Skin epidermis (tissue), 12 donors: ENCODE data around the gene IL1RL2.
A peak's percentile ranks its signal among the peaks of the same experiment; 100 is the strongest.

ENCODE experiments used
- H3K27ac ChIP-seq, 21 experiments: fragments of 200-600 bp; sonication (generic) in 11 of 21; one replicate each; pipeline ENCODE4 v1.5.0; 2020; ENCODE audit warnings: mild to moderate bottlenecking in 3 of 21, inconsistent platforms in 2 of 21, moderate library complexity in 2 of 21
- H3K4me3 ChIP-seq, 7 experiments: fragments of 200-600 bp; sonication (generic) in 2 of 7; one replicate each; pipeline ENCODE4 v1.5.0; 2020; ENCODE audit warnings: inconsistent platforms in 2 of 7, mild to moderate bottlenecking in 2 of 7, moderate library complexity in 1 of 7

The IL1RL2 gene

DNA sequence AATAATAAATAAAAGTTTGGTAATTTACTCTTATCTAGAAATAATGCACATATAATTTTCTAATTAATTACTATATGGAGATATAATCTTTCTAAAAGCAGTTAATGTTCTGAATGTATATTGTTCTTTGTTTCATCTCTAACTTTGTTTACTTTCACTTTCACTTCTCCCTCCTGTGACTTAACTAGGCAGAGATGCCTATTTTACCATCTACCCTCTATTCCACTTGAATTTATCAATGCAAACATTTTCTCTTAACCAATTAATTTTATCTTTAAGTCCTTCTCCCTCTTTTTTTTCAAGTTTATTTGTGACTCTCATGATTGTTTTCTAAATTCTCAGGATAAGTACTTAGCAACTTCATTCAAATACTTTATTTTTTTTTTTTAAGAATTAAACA lies 69.5 kb downstream of the IL1RL2 start:
- Histone ChIP-seq H3K27ac (no peak overlapping the region), H3K4me3 (no peak overlapping the region)

DNA sequence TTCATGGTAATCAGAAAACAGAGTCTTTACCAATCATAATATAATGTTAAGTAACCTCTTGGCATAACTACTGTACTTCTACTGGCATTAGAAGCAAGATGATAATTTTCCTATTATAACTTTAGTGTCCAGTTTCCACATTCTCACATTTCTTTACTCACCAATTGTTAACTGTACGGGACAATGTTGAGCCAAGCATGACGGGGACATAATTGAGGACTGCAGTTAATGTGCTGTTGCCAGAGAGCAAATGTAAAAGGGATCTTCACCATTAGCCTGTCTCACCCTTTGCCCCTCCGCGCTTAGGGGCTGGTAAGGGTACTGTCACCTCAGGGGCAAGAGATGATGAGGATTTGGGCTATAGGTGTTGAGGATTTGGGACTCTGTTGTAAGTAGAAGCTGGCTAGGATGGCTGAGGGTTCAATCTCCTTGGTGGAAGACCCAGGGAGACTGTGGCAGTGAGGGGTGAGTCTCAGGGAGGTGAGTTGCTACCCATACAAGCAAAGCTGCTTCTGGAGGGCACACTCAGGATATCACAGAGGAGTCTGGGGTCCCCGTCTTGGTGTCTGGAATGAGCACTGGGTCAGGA lies 70.1 kb downstream of the IL1RL2 start:
- Histone ChIP-seq H3K4me3 (no peak overlapping the region), H3K27ac (no peak overlapping the region)

DNA sequence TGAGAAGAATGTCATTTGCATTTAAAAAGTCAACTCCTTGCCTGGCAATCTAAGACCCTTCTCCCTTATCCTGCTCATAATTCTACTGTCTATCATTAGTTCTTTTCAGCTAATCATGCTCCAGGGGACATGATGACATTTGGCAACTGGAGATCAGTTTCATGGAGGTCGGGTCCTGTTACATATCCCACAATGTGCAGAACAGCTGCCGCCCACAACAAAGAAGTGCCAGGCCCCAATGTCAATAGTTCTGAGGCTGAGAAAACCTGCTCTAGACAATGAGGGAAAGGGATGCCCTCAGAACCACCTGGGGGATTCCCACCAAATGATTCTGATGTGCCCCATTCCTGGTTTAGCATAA lies 71.2 kb downstream of the IL1RL2 start:
- Histone ChIP-seq H3K27ac (no peak overlapping the region), H3K4me3 (no peak overlapping the region)

DNA sequence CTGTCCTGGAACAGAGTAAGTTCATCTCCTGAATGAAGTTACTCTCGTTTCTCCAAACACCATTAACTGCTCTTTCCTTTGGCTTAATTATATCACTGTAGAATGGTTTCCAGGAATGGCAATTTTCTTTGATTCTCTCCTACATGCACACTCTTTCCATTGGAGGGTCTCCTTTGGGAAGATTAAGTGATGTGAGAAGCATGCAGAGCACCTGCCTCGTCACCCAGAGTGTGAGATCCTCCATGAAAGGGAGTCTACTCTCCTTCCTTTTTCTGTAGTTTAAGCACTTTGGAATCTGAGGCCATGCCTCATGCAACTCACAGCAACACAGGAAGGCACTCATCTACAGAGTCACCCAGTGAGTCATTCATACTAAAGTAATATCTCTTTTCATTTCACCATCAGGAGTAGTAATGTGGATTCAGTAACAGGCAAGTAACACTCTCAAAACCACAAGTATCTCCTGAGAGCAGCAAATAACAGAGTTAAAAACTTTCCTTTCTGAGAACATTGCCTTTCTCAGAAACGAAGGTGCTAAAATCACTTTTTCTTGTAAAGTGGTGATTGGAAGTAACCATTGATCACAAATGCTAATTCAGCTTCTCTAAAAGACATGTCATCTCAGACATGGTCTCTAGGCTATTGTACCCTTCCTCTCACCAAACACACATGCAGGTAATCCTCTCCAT lies 71.7 kb downstream of the IL1RL2 start:
- no peak overlapping the region for H3K27ac ChIP-seq
- H3K4me3 ChIP-seq, result no peak overlapping the region

DNA sequence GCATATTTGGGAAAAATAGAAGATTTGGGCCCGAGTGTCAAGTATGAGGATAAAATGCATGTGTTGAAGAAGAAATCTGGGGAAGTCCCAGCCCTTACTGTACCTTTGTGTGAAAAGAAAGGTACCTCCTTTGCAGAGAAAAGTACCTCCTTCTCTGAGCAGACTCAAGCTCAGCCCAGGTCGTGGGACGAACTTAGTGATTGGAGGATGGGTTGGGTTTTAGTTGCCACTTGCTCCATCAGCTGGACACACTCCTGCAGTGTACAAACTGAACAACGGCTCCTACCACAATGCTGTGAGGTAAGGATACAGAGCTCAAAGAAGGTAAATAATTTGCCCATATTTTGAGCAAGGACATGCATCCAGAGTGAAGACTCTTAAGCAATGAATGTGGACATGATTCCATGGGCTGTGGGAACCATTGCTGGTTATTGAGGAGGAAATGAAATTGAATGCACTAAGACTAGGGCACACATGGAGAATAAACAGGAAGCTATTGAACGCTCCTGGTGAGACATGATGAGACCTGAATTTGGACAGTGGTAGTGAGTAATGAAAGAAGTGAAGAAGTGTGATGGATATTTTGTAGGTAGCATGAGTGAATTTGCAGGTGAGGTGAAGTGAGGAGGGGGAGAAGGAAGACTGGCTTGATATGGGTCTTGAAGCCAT lies 74.8 kb downstream of the IL1RL2 start:
- H3K27ac ChIP-seq, result no peak overlapping the region
- no peak overlapping the region for H3K4me3 ChIP-seq

DNA sequence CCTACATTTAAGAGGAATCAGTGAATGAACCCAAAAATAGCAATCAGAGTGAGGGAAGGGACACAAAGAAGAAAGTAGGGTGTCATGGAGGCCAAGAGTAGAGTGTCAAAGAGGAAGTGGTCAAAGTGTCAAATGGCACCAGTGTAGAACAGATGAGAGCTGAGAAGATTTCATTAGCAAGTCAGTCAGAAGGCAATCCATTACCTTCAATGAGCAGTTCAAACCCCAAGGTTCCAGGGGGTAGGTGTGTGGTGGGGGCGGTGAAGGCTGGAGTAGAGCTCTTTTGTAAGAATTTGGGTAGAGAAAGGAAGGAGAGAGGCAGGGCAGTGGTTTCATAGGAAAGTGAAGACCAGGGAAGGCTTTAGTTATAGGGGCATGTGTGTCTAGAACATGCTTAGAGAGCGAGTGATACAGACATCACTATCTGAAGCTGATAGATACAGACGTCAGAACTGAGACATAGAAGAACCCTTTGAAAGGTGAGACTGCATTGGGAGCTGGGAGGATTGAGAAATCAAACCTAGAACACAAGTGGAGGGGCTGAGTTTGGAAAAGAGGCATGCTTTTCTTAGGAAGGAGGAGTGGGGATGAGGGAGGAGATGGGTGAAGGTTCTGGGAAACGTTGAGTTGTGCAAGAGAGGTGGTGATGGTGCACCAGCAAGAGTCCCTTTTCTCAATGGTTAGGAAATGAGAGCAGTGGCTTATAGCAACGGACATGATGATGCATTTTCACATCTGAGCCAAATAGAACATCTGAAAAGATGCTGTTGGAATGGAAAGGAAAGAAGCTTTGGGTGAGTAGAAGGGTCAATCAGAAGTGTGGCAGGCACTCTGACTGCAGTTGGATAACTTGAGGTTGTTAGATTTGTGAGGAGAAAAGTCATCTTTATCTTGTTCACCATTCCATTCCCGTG lies 75.7 kb downstream of the IL1RL2 start:
- Histone ChIP-seq H3K27ac (no peak overlapping the region), H3K4me3 (no peak overlapping the region)

DNA sequence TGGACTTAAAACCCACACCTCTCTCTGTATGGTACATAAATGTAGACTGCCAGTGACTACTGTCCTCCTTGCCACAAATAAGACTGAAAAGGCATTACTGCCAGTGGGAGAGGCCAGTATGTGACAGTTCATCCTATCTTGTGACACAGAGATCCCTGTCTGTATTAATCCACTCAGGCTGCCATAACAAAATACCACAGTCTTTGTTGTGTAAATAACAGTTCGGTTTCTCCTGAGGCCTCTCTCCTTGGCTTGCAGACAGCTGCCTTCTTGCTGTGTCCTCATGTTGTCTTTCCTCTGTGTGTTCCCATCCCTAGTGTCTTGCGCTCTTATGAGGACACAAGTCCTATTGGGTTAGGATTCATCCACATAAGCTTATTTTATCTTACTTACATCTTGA lies 78.1 kb downstream of the IL1RL2 start:
- H3K4me3 ChIP-seq, result no peak overlapping the region
- H3K27ac ChIP-seq, result no peak overlapping the region

DNA sequence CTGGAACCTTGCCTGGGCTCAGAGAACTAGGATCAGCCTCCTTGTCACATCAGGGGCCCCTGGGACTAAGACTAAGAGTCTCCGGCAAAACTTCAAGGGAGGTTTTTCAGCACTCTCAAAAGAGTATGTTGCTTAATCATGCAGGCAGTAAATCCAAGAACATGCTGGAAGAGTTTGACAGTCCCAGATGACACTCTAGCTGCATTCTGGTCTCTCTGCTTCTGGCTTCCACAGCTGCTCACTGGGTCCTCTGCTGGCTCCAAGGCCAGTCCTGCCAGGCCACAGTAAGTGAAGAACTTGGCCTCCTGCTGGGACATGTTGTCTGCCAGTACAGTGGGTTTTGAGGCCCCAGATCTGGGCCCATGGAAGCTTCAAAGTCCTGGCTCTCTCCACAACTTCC lies 79.4 kb downstream of the IL1RL2 start:
- Histone ChIP-seq H3K4me3 (no peak overlapping the region), H3K27ac (no peak overlapping the region)

DNA sequence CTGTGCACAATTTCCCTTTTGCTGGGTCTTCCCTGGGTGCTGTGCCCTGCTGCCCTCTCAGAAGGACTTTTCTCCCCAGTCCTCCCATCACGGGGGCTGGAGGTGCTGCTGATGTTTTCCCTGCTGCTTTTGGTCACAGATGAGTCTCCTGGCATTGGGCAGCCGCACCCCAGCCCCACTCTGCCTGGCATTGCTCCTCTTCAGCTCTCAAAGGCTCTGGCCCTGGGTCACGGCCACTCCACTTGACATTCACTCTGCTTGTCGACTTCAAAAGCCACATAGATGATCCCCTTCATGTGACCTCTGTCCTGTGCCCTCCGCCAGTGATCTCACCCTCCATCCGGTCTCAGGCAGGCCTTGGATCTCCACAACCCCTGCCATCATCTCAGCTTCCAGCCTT lies 81.0 kb downstream of the IL1RL2 start:
- no peak overlapping the region for H3K27ac ChIP-seq
- no peak overlapping the region for H3K4me3 ChIP-seq

DNA sequence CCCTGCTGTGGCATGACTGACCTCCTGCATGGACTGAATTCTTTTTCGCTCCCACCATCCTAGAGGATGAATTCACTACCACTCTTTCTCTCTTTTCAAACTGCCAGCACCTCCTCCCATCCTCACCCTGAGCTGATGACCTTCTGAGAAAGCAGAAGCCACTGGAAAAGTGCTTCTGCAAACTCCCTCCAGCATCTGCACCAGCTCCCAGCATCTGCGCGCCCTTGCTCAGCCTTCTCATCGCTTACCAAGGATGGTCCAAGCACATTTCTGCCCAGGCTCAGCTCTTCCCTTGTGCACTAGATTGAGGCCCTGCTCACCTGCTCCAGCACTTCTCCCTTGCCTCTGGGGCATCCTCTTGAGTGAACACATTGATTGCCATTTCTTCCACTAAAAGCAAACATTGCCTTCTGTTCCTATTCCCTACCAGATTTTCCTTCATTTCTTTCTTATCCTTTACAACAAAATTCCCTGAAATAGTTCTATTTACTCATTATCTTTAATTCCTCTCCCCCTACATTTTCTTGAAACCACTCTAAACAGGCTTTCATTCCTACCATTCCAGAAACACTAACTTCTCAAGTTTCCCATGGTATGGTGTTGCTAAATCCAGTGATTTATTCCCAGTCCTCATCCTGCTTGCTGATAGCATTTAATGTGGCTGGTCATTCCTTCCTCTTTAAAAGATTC lies 81.8 kb downstream of the IL1RL2 start:
- Histone ChIP-seq H3K27ac (peak overlapping the region in 3 of 21 experiments; percentile 21 to 52 (median 29)), H3K4me3 (no peak overlapping the region)

DNA sequence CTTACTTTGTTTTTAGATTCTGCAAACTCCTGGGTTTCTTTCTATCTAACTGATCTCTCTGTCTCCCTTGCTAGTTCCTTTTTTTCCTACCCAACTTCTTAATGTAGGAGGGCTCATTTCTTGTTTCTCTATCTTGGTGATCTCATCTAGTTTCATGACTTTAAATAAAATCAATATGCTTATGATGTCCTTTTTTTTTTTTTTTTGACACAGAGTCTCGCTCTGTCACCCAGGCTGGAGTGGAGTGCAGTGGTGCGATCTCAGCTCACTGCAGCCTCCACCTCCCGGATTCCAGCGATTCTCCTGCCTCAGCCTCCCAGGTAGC lies 82.3 kb downstream of the IL1RL2 start:
- Histone ChIP-seq H3K4me3 (no peak overlapping the region), H3K27ac (peak overlapping the region in 3 of 21 experiments; percentile 21 to 47 (median 36))

DNA sequence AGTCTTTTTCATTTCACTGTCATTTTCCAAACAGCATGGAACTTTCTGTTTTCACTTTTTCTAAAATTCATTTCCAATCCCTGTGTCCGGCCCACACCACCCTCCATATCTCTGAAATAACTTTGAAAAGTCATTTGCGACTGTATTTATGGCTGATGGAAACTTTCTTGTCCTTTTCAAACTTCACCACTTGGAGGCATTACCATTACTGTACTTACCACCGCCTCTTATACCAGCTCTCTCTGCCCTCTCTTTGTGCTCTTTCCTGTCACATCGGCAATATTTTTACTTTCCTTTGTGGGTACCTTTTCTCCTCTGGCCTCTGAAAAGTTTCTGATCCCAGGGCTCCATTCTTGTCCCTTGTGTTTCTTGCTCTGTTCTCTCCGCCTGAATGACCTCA lies 85.0 kb downstream of the IL1RL2 start:
- Histone ChIP-seq H3K4me3 (no peak overlapping the region), H3K27ac (peak overlapping the region in 1 of 21 experiments; percentile 7)

DNA sequence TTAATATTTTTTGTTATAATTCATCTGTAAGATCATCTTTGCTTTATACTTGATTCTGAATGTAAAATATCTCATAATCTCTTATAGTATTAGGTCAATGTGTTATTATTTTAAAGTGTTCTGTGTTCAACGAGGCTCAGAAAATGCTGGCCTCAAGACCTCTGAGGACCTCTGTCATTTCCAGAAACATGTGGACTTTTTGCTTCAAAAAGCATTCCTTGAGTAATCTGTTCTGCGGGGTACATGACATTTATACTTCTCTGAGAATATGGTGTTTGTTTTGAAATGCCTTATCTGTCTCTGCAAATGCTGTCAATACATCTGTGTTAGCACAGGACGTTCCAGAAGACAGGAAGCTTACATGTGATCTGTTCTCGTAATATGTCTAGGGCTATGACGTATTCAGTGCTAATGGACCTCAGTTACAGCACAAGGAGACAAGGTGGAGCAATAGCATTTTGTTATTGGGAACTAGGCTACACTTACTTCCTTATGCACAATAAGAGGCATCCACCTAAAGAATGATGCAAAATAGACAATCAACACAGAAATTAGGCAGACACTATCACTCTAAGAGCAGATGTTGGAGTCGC lies 86.9 kb downstream of the IL1RL2 start:
- no peak overlapping the region for H3K4me3 ChIP-seq
- no peak overlapping the region for H3K27ac ChIP-seq

DNA sequence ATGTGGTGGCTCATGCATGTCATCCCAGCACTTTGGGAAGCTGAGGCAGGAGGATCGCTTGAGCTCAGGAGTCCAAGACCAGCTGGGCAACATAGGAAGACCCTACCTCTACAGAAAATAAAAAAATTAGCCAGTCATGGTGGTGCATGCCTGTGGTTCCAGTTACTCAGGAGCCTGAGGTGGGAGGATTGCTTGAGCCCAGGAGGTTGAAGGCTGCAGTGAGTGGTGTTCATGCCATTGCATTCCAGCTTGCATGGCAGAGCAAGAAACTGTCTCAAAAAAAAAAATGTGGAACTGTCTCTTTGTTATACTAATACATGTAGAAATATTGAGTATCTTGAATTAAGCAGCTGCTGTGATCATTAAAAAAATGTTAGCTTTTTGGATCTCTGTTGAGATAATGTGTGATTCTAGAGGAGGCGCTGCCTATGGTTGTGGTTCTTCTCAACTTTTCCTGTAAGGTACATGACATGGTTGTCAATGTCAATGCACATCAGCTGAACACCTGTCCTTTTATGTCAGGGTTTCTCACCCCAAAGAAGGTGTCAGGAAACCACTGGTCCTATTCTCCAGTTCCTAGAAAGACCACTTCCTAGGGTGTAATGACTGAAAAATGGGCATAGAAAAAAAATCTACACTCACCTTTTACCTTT lies 89.9 kb downstream of the IL1RL2 start:
- no peak overlapping the region for H3K4me3 ChIP-seq

DNA sequence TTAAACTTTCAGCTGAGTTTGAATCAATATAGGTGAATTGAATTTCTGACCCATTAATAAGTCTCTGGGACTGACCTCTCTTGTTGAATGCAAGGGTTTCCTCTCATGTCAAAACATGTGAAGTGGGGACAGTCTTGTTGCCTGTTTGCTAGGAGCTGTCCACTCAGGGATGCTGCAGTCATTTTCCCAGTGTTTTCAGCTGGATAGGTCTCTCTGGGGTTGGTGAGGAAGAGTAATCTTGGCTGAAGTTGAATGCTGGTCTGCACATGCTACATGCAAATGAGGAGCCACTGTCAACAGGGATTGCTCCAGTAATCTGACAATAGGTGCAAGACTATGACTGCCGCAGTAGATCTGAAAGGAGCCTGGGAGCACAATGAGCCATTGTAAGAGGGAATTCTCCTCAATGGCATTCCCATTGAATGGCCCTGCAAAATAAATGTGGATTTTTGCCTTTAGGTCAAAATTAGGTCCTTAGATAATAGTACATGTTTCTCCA lies 90.4 kb downstream of the IL1RL2 start:
- H3K4me3 ChIP-seq, result no peak overlapping the region

More for the DNA sequence above, 89.9 kb downstream of the IL1RL2 start:
- no peak overlapping the region for H3K27ac ChIP-seq

DNA sequence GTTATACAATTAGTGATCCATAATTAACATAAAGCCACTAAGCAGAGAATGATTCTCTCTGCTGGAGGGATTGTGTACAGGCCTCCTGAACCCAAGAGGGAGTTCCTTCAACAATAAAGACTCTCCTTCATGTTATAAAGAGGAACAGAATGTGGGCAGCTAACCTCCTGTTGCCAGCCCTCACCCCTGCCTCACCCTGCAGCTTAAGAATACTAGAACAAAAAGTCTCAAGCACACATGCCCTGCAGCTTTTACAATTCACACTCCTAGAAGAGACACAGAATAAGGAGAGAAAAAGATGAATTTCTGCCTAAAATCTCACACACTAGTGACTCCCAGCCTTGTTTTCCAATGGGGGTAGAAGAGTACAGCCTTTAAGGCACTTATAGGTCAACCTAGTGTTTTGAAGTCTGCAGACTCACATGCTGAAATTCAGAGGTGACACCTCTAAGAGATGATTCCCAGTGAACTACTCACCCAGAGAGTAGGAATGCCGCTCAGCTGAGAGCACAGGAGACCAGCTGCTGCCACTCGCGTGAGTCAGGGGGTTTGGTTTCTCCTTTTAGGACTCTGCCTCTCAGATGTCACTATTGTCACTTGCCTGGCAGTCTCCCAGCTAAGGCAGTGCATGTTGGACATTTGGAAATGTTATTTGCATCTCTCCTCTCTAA lies 92.0 kb downstream of the IL1RL2 start:
- H3K27ac ChIP-seq, result no peak overlapping the region
- no peak overlapping the region for H3K4me3 ChIP-seq

More for the DNA sequence above, 90.4 kb downstream of the IL1RL2 start:
- H3K27ac ChIP-seq, result no peak overlapping the region

DNA sequence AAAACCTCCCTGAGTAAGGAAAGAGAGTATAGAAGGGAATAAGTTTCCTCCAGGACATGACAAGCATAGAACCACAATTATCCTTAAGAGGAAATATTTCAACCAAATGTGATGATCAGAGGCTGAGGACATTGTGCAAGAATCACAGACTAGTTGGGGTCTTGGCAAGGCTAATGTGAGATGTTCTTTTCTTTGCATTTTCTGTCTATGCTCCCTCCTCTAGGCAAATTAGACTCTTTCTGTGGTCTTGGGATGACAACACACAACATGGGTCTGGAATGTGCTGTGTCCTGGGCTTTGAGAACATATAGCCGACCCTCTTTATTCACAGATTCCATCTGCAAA lies 92.5 kb downstream of the IL1RL2 start:
- H3K4me3 ChIP-seq, result no peak overlapping the region
- no peak overlapping the region for H3K27ac ChIP-seq

DNA sequence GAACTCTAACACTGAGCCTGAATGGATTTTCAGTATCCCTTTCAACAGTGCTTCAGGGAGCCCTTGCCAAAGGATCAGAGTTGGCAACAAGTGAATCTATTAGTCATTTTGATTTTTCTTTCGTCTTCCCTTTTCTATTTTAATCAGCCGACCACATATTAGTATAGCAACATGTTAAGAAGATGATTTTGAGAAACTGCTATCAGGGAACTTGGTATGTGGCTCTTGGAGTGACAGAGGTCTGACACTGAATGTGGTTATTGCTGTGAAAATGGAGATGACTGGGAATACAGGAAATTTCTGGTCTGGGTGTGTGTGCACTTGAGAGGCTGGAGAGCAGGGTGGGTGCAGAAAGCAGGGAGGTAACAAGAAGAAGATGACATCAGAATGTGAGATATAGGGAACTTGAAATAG lies 95.9 kb downstream of the IL1RL2 start:
- no peak overlapping the region for H3K4me3 ChIP-seq
- H3K27ac ChIP-seq, result no peak overlapping the region
